ENCODE results near the gene OARD1. TPM values are rescaled to one million over a fixed set of nuclear protein-coding genes. Genes with fewer than 3 reads are reported as not detected.

OARD1 gene
- total and polyA plus RNA-seq, 2 of the 8 experiments (the other 6 are each of a cell fraction or from before 2014, with no cell fraction given) = 16.8 to 35.8 TPM

DNA sequence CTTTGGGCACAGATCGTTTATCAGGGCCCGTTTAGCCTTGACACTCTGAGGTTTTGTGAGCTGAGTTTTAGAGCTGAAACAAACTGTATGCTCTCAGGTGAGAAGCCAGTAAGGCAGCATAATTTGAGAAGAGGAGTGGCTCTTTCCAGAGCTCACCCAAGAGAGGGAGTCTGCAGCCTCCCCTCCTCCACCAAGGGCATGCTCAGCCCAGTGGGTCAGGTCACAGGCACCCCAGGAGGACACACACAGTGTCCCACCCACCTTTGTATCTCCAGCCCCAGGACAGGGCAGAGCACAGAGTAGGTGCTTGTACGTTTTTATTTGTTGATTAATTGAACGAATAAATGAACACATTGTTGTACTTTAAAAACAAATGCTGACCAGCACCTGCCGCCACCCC lies 26.5 kb downstream of the OARD1 start (continued):
- no peak for TF ChIP-seq TAF1 (IDR thresholded peaks at IDR 0.05; ENCODE audit: low read depth, low read length)
